AG08395 (cell line): ENCODE measurements around the gene TMEM250.

Experiments used
- DNase-seq: peaks from one replicate; pipeline ENCODE4 v3.0.0; 2012; ENCODE audit warnings: mixed read lengths, low spot score

TMEM250 gene

DNA sequence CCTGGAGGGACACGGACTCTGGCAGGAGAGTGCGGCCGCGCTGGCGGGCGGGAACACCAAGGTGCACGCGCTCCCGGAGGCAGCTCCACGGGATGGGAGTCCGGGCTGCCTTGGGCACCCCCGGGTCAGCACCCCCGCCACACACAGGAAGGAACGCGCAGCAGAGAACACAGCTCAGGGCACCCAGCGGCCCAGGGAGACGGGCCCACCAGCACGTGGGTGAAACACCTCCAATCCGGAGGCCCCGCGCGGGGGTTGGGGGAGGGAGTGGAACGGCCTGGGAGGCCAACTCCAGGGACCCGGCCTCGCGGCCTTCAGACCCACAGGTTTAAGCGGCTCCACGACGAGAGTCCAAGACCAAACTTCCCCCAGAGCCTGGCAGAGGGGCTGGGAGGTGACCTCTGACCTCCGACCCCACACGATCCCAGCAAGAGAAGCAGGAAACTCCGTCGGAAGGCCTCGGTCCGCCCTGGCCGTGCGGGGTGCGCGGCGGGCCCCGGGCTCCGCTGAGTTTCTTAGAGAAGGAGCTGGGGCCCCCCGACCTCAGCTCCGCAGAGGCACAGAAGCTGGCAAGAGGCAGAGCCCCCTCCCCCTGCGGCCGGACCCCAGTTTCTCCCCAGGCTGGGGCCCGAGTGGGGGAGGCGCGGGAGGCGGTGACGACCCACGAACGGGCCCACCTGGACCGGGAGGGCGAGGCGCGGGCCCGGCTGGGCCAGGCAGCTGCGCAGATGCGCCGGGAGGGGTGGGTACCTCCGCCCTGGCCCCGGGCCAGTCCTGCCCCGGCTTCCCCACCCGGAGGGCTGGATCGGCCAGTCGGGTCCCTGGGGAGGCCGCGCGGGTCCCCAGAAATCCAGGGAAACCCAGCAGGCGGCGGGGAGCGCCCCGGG, 24.4 kb downstream of the TMEM250 start:
- peak; percentile 83 for DNase-seq

- DNase-seq, result peak; percentile 79
Observed at GRCh38 chr9:136093346-136093986, 25.2 kb downstream of the TMEM250 start.

DNA sequence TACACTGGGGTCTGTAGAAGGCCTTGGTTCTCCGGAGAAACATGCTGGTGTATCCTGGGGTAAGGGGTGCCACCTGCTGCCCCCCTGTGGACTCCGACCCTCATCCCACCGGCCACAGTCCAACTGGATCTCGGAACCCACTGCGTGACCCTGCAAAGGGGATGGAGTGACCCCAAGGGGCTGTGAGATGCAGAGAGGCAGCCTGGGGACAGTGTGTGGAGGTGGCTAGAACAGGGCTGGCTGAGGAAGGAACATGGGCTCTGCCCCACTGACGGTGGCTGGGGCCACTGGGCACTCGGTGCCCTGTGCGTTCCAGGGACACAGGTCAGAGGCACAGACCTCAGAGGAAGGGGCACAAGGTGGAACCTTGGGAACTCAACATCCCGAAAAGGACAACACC, 25.9 kb downstream of the TMEM250 start:
- no peak for DNase-seq

DNA sequence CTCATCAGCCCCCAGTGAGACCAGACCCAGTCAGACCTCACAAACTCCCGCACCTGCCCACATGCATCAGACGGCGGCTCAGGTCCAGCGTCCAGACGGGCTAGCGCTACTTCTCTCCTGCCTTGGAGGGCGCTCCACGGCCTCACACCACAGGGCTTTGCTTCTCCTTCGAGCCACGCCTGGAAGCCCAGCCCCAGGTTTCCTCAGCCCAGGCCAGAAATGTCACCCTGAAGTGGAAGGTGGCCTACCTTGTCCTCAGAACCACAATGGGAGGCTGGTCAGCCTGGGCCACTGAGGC, 26.4 kb downstream of the TMEM250 start:
- DNase-seq, result no peak

GRCh38 chr9:136091582-136092352, 26.9 kb downstream of the TMEM250 start:
- DNase-seq, result no peak

DNA sequence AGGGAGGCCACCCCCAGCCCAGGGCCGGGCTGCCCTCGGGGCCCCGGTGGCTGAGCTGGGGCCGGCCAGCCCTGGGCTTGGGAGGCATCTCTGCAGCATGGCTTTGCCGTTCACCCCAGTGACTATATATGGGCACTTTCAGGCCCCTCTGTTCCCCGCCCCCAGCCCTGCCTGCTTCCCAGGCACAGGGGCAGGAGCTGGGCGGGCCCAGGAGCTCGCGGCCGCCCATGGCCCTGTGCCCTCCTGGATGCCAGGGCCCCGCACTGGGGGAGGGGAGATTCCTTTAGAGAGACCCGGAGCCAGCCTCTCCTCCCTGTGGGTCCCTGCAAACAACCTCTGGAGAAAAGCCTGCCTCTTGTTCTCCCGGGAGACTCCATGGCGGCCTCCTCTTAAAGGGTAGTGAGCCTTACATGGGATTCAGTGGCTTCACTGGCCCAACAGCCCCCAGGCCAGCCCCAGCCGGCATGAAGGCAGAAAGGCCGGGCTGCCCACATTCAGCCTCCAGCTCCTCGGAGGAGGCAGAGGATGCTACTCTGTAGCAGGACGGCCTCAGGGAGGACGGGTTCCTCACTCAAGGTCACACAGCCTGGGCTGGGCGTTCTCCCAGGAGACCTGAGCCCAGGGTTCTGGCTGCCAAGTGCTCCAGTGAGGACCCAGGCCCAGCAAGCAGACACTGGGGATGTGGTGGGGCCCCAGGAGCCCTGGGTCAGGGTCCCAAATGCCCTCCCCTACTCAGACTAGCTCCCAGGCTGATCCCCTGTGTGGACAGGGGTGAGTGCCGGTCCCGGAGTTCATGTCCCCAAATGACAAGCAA, 27.7 kb downstream of the TMEM250 start:
- DNase-seq, result no peak

DNA sequence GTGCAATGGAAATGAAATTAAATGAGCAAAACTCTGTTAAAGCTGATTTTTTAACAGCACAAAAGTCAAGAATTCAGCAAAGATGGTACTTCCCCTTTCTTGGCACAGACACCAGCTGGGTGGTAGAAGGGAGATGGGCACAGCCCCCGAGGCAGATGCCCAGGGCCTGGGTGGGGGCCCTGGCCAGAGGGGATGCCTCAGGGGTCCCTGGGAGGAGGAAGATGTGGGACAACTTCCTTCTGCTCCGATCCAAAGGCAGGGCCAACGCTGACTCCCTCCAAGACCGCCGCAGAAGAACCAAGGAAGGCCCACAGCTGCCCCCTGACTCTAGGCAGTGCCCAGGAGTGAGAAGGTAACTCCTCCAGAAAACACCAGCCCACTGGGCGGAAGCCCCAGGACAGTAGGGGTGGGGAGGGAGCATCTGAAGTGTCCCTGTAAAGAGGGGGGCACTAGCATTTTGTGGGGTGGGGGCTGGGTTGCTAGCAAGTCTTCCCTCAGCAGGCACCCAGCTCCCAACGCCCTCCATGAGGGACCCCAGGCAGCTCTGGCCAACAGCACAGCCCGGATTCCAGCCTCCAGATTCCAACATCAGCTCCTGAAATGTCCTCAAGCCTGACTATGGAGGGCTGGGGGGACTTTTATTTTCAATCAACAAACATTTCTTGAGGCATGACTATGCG, 28.5 kb downstream of the TMEM250 start:
- no peak for DNase-seq

DNA sequence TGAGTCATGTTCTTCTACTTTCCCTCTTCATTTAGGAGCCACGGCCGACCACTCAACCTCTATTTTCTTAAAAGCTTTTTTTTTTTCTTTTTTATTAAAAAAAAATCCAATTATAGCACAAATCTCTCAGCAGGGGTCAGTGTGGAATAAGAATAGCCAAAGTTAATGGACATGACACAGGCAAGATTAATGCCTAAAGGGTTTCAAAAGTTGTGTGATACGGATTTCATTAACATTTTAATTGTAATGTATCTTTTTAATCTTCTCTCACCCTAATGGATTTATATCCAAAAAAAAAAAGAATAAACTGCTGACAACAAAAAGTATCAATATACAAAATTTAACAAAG, 29.0 kb downstream of the TMEM250 start:
- DNase-seq, result peak; percentile 66

DNA sequence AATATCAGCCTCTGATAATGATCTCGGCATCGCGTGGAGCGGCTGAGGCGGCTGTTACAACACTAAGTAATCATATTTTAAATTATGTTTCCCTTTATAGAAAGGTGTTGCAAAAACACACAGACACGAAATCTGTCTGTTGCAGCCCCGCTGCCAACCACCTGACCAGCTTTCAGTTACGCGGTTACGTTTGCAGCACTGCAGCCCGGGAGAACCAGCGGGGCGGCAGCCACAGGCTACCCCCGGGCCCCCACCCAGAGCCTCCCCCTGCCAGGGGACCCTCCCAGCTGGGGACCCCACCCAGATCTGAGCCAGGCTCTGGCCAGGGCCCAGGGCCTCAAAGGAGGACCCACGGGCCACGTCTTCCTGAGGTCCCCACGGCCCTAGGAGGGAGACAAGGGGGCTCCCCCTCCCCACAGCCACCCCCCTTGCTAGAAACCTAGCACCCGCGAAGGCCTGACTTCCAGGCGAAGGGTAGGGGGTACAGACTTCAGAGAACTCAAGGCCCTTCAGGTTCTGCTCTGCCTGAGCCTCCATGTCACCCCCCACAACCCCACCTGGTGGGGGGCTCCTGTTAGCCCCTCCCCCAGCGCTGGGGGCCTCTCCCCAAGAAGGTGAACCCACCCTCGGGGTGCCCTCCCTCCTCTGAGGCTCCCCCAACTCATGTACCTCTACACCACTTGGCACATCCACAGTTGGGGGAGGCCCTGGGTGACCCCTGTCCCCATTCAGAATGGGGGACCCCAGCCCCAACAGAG, 29.6 kb downstream of the TMEM250 start:
- no peak for DNase-seq

- DNase-seq, result no peak
Observed at GRCh38 chr9:136088481-136088938, 30.2 kb downstream of the TMEM250 start.

DNA sequence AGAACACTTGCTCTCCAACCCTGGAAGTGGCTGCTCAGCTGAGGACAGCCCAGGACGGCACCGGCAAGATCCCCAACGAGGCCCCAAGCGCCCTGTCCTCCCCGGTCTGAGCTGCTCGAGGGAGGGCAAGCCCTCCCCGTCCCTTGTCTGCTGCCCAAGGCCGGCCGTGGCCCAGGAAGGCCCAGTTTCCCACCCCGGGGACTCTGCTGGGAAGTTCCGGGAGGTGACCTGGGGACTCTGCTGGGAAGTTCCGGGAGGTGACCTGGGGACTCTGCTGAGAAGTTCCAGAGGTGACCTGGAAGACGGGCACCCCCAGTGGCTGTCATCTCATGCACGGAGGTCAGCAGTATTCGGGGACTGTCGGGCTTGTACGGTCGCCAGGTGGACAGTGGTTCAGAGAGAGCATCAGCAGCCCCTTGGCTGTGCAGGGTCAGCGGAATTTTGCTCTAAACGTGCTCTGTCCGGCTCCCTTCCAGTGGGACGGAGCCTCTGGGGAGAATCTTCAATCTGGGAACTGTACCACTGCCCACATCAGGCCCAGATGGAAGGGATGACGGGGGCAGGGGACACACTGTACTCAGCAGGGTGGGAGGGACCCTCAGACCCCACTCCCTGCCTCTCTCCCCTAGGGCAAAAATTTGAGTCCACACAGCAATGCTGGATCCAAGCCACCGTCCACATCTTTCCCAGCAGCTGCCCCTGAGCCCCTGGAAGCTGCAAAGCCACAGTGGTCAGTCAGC, 30.8 kb downstream of the TMEM250 start:
- DNase-seq, result no peak

DNA sequence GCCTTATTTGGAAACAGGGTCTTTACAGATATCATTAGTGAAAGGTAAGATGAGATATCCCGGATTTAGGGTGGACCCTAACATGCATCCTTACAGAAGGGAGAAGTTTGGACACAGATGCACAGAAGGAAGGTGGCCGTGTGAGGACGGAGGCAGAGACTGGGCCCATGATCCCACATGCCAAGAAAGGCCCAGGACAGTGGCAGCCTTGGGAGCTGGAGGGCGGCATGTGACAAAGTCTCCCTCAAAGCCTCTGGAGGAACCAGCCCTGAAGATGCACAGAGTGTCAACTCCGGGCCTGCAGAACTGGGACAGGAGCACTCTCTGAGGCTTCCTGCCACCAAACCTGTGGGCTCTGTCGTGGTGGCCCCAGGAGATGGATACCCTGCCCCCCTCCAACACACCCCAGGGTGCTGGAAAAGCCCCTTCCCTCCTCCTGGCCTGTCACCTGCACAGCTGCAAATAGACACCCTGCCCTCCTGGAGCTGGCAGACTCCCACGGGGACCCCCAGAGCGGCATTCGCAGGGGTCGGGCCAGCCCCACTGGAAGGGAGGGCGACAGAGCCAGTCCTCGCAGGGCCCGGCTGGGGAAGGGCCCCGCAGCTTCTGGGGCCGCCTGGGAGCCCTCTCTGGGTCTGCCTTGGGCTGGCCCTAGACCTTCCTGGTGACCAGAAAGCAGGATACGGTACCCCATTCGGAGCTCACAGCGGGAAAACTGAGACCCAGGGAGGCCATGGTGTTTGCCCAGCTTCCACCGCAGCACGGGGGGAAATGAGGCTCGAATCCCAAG, 31.5 kb downstream of the TMEM250 start:
- DNase-seq, result no peak

GRCh38 chr9:136086213-136086881, 32.3 kb downstream of the TMEM250 start:
- no peak for DNase-seq

DNA sequence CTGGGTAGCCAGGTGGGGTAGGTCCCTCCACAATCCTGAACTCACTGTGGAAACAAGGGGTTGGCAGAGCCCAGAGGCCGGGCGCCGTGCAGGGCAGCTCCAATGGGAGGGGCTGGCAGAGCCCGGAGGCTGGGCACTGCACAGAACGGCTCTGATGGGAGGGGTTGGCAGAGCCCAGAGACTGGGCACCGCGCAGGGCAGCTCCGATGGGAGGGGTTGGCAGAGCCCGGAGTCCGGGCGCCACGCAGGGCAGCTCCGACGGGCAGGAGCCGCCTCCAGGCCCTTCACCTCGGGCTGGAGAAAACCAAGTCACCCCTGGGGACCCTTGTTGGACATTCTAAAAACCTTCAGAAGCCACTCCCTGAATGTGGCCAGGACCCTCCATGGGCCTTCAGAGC, 32.9 kb downstream of the TMEM250 start:
- DNase-seq, result no peak

DNA sequence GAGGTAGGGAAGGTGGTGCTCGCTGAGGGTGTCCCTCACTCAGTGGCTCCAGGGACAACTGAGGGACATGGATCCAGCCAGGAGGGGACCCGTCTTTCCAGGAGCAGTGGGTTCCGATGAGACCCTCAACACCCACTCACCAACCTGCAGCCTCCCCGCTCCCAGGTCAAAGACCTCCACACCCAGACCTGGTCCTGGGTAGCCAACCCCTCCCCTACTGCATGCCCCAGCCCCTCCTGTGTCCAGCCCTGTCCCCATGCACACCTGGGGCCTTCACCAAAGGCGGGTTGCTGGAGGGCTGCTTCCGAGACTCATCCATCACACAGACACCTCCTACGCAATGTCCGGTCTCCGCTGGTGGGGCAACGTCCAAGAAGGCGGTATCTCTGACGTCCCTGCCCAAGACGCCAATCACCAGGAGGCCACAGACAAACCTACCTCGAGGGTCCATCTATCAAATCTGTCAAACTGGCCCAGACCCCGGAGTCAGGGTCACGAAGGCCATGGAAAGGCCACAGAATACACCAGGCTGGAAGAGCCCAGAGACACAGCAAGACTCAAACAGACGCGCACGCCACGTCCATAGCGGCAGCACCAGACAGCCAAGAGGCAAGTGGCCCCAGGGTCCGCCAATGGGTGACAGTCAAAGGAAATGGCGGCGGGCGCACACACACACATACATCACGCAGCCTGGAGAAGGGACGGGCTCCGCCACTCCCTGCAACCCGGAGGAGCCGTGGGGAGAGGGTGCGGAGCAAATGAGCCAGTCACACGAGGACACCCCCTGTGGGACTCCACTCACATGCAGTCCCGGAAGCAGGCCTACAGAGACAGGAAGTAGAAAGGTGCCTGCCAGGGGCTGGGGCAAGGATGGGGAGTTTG, 34.4 kb downstream of the TMEM250 start:
- no peak for DNase-seq

DNA sequence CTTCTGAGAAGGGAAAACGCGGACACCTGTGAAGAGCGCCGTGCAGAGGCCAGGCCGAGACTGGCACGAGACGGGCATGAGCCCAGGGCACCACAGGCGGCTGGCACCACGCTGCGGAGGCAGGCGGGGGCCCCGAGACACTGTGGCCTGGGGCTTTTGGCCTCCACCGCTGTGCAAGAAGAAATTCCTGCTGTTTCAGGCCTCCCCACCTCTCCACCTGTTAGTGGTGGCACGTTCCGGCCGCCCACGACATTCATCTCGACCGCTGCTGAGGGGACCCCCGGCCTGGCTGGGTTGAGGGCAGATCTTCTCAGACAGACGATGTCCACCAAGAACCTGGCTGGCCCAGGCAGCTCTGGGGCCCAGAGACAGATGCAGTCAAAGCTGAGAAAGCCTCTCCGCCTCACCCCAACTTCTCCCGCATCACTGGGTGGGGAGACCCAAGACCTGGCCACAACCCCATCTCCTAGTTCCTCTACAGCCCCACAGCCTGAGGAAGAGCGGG, 35.1 kb downstream of the TMEM250 start:
- DNase-seq, result no peak
